ENCODE data around the gene EEF1AKMT3. TPM values are rescaled to one million over a fixed set of nuclear protein-coding genes. Genes with fewer than 3 reads are reported as not detected.

EEF1AKMT3 gene
- total and polyA plus RNA-seq, 2 experiments from 2014 or later: 1.3 to 5.3 TPM

GRCh38 chr12:57753756-57754337 is 18.6 kb upstream of the EEF1AKMT3 start (continued):
- TF ChIP-seq ZNF462 (CRISPR knock-in tag; IDR thresholded peaks at IDR 0.05) (no peak), CREB1 (CRISPR knock-in tag; IDR thresholded peaks at IDR 0.05; ENCODE audit: low read depth) (no peak), ZNF331 (CRISPR knock-in tag; IDR thresholded peaks at IDR 0.05; ENCODE audit: low read depth) (no peak)
- TF ChIP-seq, protein P1, sequence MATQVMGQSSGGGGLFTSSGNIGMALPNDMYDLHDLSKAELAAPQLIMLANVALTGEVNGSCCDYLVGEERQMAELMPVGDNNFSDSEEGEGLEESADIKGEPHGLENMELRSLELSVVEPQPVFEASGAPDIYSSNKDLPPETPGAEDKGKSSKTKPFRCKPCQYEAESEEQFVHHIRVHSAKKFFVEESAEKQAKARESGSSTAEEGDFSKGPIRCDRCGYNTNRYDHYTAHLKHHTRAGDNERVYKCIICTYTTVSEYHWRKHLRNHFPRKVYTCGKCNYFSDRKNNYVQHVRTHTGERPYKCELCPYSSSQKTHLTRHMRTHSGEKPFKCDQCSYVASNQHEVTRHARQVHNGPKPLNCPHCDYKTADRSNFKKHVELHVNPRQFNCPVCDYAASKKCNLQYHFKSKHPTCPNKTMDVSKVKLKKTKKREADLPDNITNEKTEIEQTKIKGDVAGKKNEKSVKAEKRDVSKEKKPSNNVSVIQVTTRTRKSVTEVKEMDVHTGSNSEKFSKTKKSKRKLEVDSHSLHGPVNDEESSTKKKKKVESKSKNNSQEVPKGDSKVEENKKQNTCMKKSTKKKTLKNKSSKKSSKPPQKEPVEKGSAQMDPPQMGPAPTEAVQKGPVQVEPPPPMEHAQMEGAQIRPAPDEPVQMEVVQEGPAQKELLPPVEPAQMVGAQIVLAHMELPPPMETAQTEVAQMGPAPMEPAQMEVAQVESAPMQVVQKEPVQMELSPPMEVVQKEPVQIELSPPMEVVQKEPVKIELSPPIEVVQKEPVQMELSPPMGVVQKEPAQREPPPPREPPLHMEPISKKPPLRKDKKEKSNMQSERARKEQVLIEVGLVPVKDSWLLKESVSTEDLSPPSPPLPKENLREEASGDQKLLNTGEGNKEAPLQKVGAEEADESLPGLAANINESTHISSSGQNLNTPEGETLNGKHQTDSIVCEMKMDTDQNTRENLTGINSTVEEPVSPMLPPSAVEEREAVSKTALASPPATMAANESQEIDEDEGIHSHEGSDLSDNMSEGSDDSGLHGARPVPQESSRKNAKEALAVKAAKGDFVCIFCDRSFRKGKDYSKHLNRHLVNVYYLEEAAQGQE (IDR thresholded peaks at IDR 0.05; ENCODE audit: unreplicated experiment): no peak
- TF ChIP-seq, protein P2, sequence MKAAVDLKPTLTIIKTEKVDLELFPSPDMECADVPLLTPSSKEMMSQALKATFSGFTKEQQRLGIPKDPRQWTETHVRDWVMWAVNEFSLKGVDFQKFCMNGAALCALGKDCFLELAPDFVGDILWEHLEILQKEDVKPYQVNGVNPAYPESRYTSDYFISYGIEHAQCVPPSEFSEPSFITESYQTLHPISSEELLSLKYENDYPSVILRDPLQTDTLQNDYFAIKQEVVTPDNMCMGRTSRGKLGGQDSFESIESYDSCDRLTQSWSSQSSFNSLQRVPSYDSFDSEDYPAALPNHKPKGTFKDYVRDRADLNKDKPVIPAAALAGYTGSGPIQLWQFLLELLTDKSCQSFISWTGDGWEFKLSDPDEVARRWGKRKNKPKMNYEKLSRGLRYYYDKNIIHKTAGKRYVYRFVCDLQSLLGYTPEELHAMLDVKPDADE (IDR thresholded peaks at IDR 0.05): no peak
